ENCODE measurements around the gene HKDC1. TPM values are rescaled to one million over a fixed set of nuclear protein-coding genes. Genes with fewer than 3 reads are reported as not detected.

HKDC1 gene
- total RNA-seq, 1 donor from 2014 or later: not detected

GRCh38 chr10:69179743-69180524, 40.2 kb upstream of the HKDC1 start, which contains the start of gene SUPV3L1:
SUPV3L1 (plus strand) TSS chr10:69180234; CDS start chr10:69180292, 58 bp downstream.
- H3K27me3 ChIP-seq (ENCODE audit: low read depth): no peaks in the 10 kb centered on the region
- H3K4me3 ChIP-seq: peak within 1 kb of the TSS; percentile 85

GRCh38 chr10:69180525-69181204, 39.5 kb upstream of the HKDC1 start:
- H3K9me3 ChIP-seq (replicated peaks): no peaks in the 10 kb centered on the region
- no peak for TF ChIP-seq CTCF (IDR thresholded peaks at IDR 0.05; ENCODE audit: borderline replicate concordance)
- peaks cover 45% of the 10 kb centered on the region for H3K4me1 ChIP-seq
- no peaks in the 10 kb centered on the region for H3K27me3 ChIP-seq (ENCODE audit: low read depth)
- DNase-seq: no peak
- H3K4me3 ChIP-seq: peak overlapping the region; percentile 85
- H3K36me3 ChIP-seq: peaks cover 8% of the 10 kb centered on the region
- H3K27ac ChIP-seq (replicated peaks): peak overlapping the region; percentile 97
- intact Hi-C loops (cut with micrococcal nuclease): no loop called here

More at GRCh38 chr10:69179743-69180524, 40.2 kb upstream of the HKDC1 start, which contains the start of gene SUPV3L1:
- H3K9me3 ChIP-seq (replicated peaks): no peaks in the 10 kb centered on the region
- H3K36me3 ChIP-seq: peaks cover 7% of the 10 kb centered on the region
- H3K27ac ChIP-seq (replicated peaks): peak within 1 kb of the TSS; percentile 97
- DNase-seq: peak; percentile 89
- intact Hi-C loops (cut with micrococcal nuclease): no loop called here
- TF ChIP-seq CTCF (IDR thresholded peaks at IDR 0.05; ENCODE audit: borderline replicate concordance): no peak
- H3K4me1 ChIP-seq: peaks cover 45% of the 10 kb centered on the region

- Histone ChIP-seq H3K27me3 (ENCODE audit: low read depth) (no peaks in the 10 kb centered on the region), H3K27ac (replicated peaks) (no peak overlapping the region), H3K4me3 (peak overlapping the region; percentile 85)
Observed at GRCh38 chr10:69181433-69181832, 38.7 kb upstream of the HKDC1 start.

GRCh38 chr10:69182005-69182404, 38.1 kb upstream of the HKDC1 start:
- intact Hi-C loops (cut with micrococcal nuclease): no loop called here
- H3K4me3 ChIP-seq: peak overlapping the region; percentile 85

More at GRCh38 chr10:69181433-69181832, 38.7 kb upstream of the HKDC1 start:
- no peak for DNase-seq
- peaks cover 16% of the 10 kb centered on the region for H3K36me3 ChIP-seq
- no peaks in the 10 kb centered on the region for H3K9me3 ChIP-seq (replicated peaks)
- peaks cover 45% of the 10 kb centered on the region for H3K4me1 ChIP-seq
- no peak for TF ChIP-seq CTCF (IDR thresholded peaks at IDR 0.05; ENCODE audit: borderline replicate concordance)
- intact Hi-C loops (cut with micrococcal nuclease): no loop called here

More at GRCh38 chr10:69182005-69182404, 38.1 kb upstream of the HKDC1 start:
- Histone ChIP-seq H3K9me3 (replicated peaks) (no peaks in the 10 kb centered on the region), H3K36me3 (peaks cover 22% of the 10 kb centered on the region), H3K27ac (replicated peaks) (no peak overlapping the region), H3K4me1 (peaks cover 45% of the 10 kb centered on the region), H3K27me3 (ENCODE audit: low read depth) (no peaks in the 10 kb centered on the region)
- no peak for TF ChIP-seq CTCF (IDR thresholded peaks at IDR 0.05; ENCODE audit: borderline replicate concordance)
- DNase-seq: no peak

All from left ventricle myocardium inferior (tissue), 1 donor.